ENCODE measurements around the gene LCTL.

DNA sequence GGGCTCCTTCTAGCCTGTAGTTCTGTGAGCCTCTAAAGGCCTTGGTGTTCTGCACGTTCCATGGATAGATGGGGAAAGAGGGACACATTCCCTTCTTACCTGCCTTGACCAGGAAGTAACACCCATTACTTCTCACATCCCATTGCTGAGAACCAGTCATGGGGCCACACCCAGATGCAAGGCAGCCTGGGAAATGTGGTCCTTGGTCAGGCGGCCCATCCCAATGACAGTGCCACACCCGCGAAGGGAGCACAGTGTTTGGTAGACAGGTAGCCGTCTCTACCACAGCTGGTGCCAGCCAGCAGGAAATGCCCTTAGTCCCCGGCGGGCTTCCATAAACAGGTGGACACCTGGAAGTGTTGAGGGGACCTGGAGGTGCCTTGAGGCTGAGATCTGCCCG, 23.2 kb upstream of the LCTL start:
- TF ChIP-seq, protein P1, sequence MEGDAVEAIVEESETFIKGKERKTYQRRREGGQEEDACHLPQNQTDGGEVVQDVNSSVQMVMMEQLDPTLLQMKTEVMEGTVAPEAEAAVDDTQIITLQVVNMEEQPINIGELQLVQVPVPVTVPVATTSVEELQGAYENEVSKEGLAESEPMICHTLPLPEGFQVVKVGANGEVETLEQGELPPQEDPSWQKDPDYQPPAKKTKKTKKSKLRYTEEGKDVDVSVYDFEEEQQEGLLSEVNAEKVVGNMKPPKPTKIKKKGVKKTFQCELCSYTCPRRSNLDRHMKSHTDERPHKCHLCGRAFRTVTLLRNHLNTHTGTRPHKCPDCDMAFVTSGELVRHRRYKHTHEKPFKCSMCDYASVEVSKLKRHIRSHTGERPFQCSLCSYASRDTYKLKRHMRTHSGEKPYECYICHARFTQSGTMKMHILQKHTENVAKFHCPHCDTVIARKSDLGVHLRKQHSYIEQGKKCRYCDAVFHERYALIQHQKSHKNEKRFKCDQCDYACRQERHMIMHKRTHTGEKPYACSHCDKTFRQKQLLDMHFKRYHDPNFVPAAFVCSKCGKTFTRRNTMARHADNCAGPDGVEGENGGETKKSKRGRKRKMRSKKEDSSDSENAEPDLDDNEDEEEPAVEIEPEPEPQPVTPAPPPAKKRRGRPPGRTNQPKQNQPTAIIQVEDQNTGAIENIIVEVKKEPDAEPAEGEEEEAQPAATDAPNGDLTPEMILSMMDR (IDR thresholded peaks at IDR 0.05; ENCODE audit: low read length): no peak
- TF ChIP-seq EZH2 (IDR thresholded peaks at IDR 0.05; ENCODE audit: borderline replicate concordance, low read length): no peak

Measured in OCI-LY1 (cell line).